GM21528 (cell line): ENCODE measurements around the gene VKORC1.

Experiments used
- ATAC-seq: cut with Tn5 transposase; IDR thresholded peaks from one replicate; pipeline ENCODE4 v1.9.1; 2021; ENCODE audit warnings: mild to moderate bottlenecking, moderate library complexity; ENCODE audit not compliant: unreplicated experiment, low FRiP score

The VKORC1 gene

GRCh38 chr16:31130899-31131298 lies 36.3 kb upstream of the VKORC1 start:
- no peak for ATAC-seq

GRCh38 chr16:31130336-31130891 lies 35.8 kb upstream of the VKORC1 start:
- no peak for ATAC-seq

GRCh38 chr16:31129568-31130335 lies 35.2 kb upstream of the VKORC1 start:
- ATAC-seq: no peak

- ATAC-seq: no peak
These were observed 34.3 kb upstream of the VKORC1 start for GRCh38 chr16:31128711-31129567.

GRCh38 chr16:31127182-31127581 lies 32.6 kb upstream of the VKORC1 start:
- ATAC-seq: no peak

- ATAC-seq: no peak
These were observed 31.2 kb upstream of the VKORC1 start for GRCh38 chr16:31125844-31126243.

- no peak for ATAC-seq
These were observed 25.5 kb upstream of the VKORC1 start for GRCh38 chr16:31120129-31120528.

- no peak for ATAC-seq
These were observed 23.9 kb upstream of the VKORC1 start for GRCh38 chr16:31118223-31119155.

- peak; percentile 86 for ATAC-seq
These were observed 23.0 kb upstream of the VKORC1 start, which contains the start of gene KAT8 for GRCh38 chr16:31117384-31118222. TSS of gene KAT8 (plus strand) at chr16:31117664. CDS start at chr16:31117682, 18 bp downstream.

- ATAC-seq: no peak
These were observed 19.9 kb upstream of the VKORC1 start for GRCh38 chr16:31114468-31114867.

GRCh38 chr16:31113121-31114120 lies 18.8 kb upstream of the VKORC1 start:
- ATAC-seq: no peak

- no peak for ATAC-seq
These were observed 18.1 kb upstream of the VKORC1 start for GRCh38 chr16:31112711-31113110.

- no peak for ATAC-seq
These were observed 17.4 kb upstream of the VKORC1 start for GRCh38 chr16:31111881-31112466.

GRCh38 chr16:31110106-31111034 lies 15.8 kb upstream of the VKORC1 start:
- no peak for ATAC-seq

- no peak for ATAC-seq
These were observed 15.0 kb upstream of the VKORC1 start for GRCh38 chr16:31109622-31110021.

GRCh38 chr16:31108794-31109558 lies 14.4 kb upstream of the VKORC1 start:
- ATAC-seq: no peak
